HEK293 (cell line): ENCODE data around the gene RBAK.

Experiments used
- OSR2 ChIP-seq: fragments of 450-650 bp; formaldehyde crosslinking; IDR thresholded peaks from 2 replicates; pipeline ENCODE4 v1.5.1; 2016; ENCODE audit warnings: missing biosample characterization, missing genetic modification characterization
- RBAK ChIP-seq: fragments of 450-650 bp; formaldehyde crosslinking; IDR thresholded peaks from 2 replicates; pipeline ENCODE4 v1.5.1; 2016; ENCODE audit warnings: missing biosample characterization, missing genetic modification characterization
- SALL2 ChIP-seq: fragments of 450-650 bp; formaldehyde crosslinking; IDR thresholded peaks from 2 replicates; pipeline ENCODE4 v1.5.0; 2017; ENCODE audit warnings: missing biosample characterization, mild to moderate bottlenecking, missing genetic modification characterization, borderline replicate concordance
- ZNF132 ChIP-seq: fragments of 450-650 bp; formaldehyde crosslinking; IDR thresholded peaks from 2 replicates; pipeline ENCODE4 v1.5.1; 2017; ENCODE audit warnings: missing biosample characterization, missing genetic modification characterization, borderline replicate concordance
- ZNF324 ChIP-seq: fragments of 450-650 bp; formaldehyde crosslinking; IDR thresholded peaks from 2 replicates; pipeline ENCODE4 v1.5.1; 2016; ENCODE audit warnings: missing biosample characterization, missing genetic modification characterization
- ZNF416 ChIP-seq: fragments of 450-650 bp; formaldehyde crosslinking; IDR thresholded peaks from 2 replicates; pipeline ENCODE4 v1.5.1; 2016; ENCODE audit warnings: missing biosample characterization, missing genetic modification characterization
- ZSCAN30 ChIP-seq: fragments of 450-650 bp; IDR thresholded peaks from 2 replicates; pipeline ENCODE4 v1.5.1; 2018; ENCODE audit warnings: missing biosample characterization, mild to moderate bottlenecking, missing genetic modification characterization, moderate library complexity
- TF ChIP-seq, protein P1 (sequence below): fragments of 450-650 bp; formaldehyde crosslinking; IDR thresholded peaks from 2 replicates; pipeline ENCODE4 v1.5.1; 2016; ENCODE audit warnings: missing biosample characterization, missing genetic modification characterization, low read depth
- TF ChIP-seq, protein P2 (sequence below): fragments of 450-650 bp; formaldehyde crosslinking; IDR thresholded peaks from 2 replicates; pipeline ENCODE4 v1.5.1; 2016; ENCODE audit warnings: missing biosample characterization, missing genetic modification characterization
- TF ChIP-seq, protein P3 (sequence below): fragments of 450-650 bp; formaldehyde crosslinking; IDR thresholded peaks from 2 replicates; pipeline ENCODE4 v1.5.1; 2016; ENCODE audit warnings: missing biosample characterization, missing genetic modification characterization
- TF ChIP-seq, protein P4 (sequence below): fragments of 450-650 bp; formaldehyde crosslinking; IDR thresholded peaks from 2 replicates; pipeline ENCODE4 v1.5.1; 2016; ENCODE audit warnings: missing biosample characterization, missing genetic modification characterization

DNA sequence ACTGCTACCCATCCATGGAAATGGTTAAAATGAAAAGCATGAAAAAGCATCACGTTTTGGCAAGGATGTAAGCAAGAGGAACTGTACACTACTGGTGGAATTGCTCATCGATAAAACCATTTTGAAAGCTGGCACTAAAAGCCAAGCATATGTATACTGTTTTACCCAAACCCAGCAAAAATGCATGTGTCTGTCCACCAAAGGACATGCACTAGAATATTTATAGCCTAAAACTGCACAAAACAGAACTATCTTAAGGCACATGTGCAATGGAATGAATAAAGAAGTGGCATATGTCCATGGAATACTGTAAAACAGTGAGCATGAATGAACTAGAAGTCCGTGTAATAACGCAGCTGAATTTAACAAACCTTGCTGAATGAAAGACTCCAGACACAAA is 22.9 kb downstream of the RBAK start:
- TF ChIP-seq ZNF132 (tag by site-specific recombination) (no peak), RBAK (tag by site-specific recombination) (no peak), ZNF416 (tag by site-specific recombination) (no peak), OSR2 (tag by site-specific recombination) (no peak), ZNF324 (tag by site-specific recombination) (no peak), ZSCAN30 (no peak), SALL2 (tag by site-specific recombination) (no peak)
- TF ChIP-seq, protein P1, sequence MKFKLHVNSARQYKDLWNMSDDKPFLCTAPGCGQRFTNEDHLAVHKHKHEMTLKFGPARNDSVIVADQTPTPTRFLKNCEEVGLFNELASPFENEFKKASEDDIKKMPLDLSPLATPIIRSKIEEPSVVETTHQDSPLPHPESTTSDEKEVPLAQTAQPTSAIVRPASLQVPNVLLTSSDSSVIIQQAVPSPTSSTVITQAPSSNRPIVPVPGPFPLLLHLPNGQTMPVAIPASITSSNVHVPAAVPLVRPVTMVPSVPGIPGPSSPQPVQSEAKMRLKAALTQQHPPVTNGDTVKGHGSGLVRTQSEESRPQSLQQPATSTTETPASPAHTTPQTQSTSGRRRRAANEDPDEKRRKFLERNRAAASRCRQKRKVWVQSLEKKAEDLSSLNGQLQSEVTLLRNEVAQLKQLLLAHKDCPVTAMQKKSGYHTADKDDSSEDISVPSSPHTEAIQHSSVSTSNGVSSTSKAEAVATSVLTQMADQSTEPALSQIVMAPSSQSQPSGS = no peak
- TF ChIP-seq, protein P2, sequence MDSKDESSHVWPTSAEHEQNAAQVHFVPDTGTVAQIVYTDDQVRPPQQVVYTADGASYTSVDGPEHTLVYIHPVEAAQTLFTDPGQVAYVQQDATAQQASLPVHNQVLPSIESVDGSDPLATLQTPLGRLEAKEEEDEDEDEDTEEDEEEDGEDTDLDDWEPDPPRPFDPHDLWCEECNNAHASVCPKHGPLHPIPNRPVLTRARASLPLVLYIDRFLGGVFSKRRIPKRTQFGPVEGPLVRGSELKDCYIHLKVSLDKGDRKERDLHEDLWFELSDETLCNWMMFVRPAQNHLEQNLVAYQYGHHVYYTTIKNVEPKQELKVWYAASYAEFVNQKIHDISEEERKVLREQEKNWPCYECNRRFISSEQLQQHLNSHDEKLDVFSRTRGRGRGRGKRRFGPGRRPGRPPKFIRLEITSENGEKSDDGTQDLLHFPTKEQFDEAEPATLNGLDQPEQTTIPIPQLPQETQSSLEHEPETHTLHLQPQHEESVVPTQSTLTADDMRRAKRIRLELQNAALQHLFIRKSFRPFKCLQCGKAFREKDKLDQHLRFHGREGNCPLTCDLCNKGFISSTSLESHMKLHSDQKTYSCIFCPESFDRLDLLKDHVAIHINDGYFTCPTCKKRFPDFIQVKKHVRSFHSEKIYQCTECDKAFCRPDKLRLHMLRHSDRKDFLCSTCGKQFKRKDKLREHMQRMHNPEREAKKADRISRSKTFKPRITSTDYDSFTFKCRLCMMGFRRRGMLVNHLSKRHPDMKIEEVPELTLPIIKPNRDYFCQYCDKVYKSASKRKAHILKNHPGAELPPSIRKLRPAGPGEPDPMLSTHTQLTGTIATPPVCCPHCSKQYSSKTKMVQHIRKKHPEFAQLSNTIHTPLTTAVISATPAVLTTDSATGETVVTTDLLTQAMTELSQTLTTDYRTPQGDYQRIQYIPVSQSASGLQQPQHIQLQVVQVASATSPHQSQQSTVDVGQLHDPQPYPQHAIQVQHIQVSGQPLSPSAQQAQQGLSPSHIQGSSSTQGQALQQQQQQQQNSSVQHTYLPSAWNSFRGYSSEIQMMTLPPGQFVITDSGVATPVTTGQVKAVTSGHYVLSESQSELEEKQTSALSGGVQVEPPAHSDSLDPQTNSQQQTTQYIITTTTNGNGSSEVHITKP (tag by site-specific recombination) = no peak
- TF ChIP-seq, protein P3, sequence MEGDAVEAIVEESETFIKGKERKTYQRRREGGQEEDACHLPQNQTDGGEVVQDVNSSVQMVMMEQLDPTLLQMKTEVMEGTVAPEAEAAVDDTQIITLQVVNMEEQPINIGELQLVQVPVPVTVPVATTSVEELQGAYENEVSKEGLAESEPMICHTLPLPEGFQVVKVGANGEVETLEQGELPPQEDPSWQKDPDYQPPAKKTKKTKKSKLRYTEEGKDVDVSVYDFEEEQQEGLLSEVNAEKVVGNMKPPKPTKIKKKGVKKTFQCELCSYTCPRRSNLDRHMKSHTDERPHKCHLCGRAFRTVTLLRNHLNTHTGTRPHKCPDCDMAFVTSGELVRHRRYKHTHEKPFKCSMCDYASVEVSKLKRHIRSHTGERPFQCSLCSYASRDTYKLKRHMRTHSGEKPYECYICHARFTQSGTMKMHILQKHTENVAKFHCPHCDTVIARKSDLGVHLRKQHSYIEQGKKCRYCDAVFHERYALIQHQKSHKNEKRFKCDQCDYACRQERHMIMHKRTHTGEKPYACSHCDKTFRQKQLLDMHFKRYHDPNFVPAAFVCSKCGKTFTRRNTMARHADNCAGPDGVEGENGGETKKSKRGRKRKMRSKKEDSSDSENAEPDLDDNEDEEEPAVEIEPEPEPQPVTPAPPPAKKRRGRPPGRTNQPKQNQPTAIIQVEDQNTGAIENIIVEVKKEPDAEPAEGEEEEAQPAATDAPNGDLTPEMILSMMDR (tag by site-specific recombination) = no peak
- TF ChIP-seq, protein P4, sequence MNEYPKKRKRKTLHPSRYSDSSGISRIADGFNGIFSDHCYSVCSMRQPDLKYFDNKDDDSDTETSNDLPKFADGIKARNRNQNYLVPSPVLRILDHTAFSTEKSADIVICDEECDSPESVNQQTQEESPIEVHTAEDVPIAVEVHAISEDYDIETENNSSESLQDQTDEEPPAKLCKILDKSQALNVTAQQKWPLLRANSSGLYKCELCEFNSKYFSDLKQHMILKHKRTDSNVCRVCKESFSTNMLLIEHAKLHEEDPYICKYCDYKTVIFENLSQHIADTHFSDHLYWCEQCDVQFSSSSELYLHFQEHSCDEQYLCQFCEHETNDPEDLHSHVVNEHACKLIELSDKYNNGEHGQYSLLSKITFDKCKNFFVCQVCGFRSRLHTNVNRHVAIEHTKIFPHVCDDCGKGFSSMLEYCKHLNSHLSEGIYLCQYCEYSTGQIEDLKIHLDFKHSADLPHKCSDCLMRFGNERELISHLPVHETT (tag by site-specific recombination) = no peak
